Mesenteric fat pad (tissue), 1 donor: ENCODE data around the gene CDCA3. TPM values are rescaled to one million over a fixed set of nuclear protein-coding genes. Genes with fewer than 3 reads are reported as not detected.
"Not testable (repeated sequence)": the region's sequence is repeated elsewhere in the genome, so short reads cannot be mapped to it uniquely, and the experiment has no call there.

Source experiments
- DNase-seq: peaks from one replicate; pipeline ENCODE4 v3.0.0-alpha.2; 2020; ENCODE audit warnings: low spot score
- total RNA-seq: library from RNA; stranded (reverse); fragmentation: NEBNext Ultra II Directional; extraction: Animal tissue kit (Norgen Biotek cat#: 25700); gene quantifications from one replicate; pipeline ENCODE4 v1.2.1, GENCODE V29; 2021
- donor health status: DM: yes; HTN: yes; CAD: no.

Gene CDCA3
- total RNA-seq, 1 donor from 2014 or later = 0.16 TPM

DNA sequence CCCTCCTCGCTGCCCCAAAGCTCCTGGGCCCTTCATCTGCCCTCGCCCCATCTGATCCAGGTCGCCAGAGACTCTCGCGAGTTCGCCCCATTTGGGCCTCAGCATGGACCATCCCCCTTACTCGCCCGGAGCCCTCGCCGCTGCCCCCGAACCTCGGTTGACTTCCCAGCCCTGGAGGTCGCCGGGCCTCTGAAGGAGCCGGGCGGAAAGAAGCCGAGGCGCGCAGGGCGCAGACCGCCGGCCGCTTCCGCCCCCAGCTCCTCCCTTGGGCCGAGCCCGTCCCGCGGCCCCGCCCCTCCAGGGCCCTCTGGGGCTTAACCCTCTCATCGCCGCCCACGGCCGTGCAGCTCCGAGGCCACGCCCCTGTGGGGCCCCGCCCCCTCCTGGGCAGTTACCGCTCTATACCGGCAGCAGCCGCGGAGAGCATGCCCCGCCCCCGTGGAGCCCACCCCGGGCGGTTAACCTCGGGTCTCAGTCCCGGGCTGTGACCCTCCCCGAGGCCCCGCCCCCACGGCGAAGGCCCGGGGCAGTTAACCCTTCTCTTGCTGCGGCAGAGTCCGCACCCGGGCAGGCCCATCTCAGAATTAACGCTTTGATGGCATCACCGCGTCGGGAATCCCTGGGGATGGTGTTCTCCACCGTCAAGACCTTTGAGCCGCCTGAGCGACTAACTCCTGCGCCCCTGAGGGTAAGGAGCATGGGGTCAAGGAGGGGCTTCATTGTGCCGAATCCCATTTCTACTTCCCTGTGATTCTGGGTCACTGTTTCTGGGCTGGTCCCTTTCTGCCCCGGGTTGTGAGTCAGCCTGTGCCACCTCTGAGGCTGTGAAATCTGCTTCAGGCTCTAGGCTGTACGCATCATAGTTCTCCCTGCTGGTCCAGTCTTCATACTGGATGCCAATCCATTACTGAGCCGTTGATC is 22.3 kb upstream of the CDCA3 start, which contains the start of gene SPSB2:
TSS of gene SPSB2 (minus strand) at position 210 of the 921 bp plus-strand sequence. CDS start 402 bp downstream, outside the sequence.
- DNase-seq = peak; percentile 99

DNA sequence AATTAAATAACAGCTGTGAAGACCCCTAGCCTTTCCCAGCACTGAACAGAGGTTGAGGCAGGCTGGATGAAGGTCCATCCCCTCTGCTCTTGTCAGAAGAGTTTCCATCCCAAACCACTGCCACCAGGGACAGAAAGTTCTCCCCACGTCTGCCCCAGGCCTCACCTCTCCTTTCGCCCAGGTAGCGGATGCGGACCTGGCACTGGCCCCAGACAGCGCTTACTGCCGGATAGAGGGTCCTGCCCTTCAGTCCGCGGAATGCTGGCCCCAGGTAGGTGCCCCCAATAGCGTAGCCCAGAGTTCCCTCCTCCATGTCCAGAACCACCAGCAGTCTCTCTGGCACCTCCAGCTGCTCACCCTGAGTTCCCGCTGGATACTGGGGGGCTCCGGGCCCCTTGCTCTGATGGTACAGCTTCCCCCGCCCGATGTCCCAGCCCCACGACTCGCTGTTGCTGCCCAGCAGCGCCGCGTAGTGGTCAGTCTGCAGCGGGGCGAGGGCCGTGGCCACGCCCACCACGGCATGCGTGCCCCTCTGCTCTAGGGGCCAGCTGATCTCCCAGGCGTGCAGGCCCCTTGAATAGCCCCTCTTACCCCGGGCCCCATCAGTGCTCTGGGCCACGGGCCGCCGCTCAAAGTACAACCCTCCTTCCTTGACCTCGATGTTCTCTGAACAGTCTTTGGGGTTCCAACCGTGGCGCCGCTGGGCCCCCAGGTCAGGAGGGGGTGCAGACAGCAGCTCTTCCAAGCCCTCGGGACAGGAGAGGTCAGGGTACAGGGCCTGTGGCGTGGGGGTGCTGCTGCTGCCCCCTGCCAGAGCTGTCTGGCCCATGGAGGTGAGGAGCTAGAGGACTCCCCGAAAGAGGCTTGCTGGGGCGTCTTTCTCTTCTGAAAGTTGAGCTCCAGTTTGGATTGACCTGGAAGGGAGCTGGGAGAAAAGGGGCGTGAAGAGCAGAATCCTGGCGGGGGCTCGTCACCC is 21.3 kb upstream of the CDCA3 start:
- DNase-seq = peak; percentile 93

DNA sequence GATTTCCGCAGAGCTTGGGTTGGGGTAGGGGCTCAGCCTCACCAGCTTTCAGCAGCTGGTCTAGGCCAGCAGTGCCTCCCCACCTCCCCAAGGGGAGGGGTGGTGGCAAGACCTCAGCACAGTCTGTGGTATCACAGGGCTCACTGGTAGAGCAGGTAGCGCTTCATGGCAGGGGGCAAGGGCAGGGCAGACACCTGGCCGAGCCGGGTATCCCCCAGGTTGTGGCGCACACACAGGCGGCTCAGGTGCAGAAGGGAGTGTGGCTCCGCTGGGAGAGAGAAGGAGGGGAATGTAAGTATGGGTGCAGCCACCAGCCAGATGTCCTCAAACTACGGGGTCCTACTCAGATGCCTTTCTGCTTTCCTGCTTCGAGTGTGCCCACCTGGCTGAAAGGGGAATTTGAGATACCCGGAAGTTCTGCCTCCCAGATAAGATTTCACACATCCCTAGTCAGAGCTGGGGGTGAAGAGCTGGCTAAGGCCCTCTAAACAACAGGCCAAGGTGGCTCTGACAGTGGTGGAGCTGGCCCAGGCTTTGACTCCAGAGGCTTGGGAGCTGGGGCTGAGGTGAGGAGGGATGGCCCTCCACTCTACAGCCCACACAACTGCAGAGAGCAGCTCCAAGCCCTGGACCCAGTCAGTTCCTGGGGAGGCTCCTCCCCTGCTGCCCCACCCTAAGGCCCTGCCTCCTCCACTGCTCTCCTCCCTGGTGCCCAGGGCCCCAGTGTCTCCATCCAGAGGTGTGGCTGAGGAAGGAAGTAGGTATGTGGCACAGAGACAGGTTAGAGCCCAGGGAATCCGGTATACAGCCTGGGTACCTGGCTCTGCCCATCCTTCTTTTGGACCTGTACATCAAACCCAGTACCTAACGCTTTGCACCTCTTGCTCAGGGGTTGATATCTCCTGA is 20.2 kb upstream of the CDCA3 start:
- DNase-seq = no peak

GRCh38 chr12:6870304-6870703 is 19.2 kb upstream of the CDCA3 start:
- DNase-seq = not testable (repeated sequence)

GRCh38 chr12:6869049-6870021 is 18.2 kb upstream of the CDCA3 start:
- no peak for DNase-seq

GRCh38 chr12:6868211-6869048 is 17.3 kb upstream of the CDCA3 start:
- no peak for DNase-seq

DNA sequence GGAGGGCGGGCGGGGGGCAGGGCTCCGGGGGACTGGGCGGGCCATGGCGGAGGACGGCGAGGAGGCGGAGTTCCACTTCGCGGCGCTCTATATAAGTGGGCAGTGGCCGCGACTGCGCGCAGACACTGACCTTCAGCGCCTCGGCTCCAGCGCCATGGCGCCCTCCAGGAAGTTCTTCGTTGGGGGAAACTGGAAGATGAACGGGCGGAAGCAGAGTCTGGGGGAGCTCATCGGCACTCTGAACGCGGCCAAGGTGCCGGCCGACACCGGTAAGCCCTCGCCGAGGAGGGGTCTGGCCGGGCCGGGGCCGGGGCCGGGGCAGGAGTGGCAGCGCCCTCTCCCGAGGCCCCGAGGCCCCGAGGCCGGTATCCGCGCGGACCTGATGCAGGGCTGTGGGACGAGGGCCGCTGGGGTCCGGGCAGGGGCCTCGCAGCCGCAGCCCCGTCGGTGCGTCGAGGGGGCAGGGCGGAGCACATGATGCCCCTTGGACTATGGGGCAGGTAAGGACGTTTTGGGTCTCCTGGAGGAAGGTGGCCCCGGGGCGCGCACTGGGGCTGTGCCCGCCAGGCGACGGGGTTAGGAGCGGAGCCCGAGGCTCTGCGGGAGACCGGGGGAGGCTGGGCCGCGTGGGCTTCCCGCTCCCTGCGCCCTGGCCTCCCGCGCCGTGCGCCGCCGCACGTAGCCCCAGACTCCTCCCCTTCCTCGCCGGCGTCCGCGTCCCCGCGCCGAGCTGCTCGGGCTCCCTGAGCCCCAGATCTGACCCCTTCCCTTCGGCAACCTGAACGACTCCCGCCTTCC is 16.5 kb upstream of the CDCA3 start, which contains the start of gene TPI1:
TSS of gene TPI1 (plus strand) at position 119 of the 798 bp plus-strand sequence. CDS start at position 155, 36 bp downstream.
- peak; percentile 96 for DNase-seq

DNA sequence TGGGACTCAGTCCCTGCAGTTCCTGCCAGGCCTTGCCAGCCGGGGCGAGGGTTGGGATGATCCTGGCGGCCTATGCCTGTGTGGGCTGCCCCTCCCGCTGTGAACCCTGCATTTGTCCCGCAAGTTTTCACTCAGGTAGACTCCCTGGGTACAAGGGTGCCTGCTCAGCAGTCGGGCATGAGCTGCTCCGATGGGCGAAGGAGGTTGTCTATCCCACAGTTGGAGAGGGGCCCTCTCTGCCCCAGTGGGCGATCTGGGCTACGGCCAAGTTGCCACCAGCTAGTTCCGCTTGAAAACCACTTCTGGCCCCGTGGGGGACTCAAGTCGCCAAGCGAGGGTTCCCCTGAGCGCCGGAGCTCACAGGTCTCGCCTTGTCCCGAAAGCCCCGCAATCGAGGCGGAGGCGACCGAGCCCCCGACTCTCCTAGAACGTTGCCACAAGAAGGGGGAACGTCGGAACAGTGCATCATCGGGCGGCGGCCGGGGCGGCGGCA is 15.9 kb upstream of the CDCA3 start:
- no peak for DNase-seq

GRCh38 chr12:6866163-6866919 is 15.3 kb upstream of the CDCA3 start:
- no peak for DNase-seq

GRCh38 chr12:6865307-6865706 is 14.2 kb upstream of the CDCA3 start:
- not testable (repeated sequence) for DNase-seq

DNA sequence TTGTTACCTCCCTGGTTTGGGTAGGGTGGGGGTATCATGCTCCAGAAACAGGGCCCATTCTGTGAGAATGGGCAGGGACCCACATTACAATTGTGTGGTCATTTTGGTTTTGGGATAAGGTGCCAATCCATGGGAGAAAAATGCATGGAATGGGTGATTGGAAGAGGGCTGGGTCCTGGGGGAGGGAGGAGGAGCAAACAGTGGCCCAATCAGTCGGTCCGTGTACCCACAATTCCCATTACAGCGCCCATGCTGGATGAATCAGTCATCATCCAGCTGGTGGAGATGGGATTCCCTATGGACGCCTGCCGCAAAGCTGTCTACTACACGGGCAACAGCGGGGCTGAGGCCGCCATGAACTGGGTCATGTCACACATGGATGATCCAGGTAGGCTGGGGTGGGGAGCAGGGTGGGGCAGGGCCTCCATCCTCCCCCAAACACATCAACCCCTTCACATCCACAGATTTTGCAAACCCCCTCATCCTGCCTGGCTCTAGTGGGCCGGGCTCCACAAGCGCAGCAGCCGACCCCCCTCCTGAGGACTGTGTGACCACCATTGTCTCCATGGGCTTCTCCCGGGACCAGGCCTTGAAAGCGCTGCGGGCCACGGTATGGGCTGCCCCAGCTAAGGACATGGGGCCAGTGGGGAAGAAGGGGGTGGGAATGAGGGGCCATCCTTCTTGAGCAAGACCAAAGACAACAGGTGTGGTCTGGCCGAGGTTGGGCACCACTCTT is 12.7 kb upstream of the CDCA3 start:
- no peak for DNase-seq

DNA sequence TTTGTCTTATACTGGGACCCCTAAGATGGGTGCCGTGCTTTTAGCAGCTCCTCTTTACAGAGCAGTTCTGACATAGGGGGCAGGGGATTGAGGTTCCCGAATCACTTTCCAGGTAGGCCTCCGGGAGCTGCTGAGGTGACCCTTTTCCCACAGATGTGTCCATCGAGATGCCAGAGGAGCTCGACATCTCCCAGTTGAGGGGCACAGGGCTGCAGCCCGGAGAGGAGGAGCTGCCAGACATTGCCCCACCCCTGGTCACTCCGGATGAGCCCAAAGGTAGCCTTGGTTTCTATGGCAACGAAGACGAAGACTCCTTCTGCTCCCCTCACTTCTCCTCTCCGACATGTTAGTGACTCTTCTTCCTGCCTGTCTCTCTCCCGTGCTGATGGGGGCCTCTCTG is 11.9 kb upstream of the CDCA3 start:
- no peak for DNase-seq

DNA sequence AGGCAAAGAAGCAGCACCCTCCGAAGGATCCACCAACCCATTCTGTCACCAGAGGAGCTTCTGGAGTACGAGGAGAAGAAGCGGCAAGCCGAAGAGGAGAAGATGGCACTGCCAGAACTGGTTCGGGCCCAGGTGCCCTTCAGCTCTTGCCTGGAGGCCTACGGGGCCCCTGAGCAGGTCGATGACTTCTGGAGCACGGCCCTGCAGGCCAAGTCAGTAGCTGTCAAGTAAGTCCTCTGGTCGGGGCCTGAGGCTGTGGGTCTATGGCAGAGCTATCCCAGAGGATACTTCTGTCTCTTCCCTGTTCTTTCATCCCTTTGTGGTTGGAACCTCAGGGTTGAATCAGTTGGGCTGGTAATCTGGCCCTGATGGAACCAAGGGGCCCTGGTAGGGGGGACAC is 10.3 kb upstream of the CDCA3 start:
- DNase-seq = no peak

DNA sequence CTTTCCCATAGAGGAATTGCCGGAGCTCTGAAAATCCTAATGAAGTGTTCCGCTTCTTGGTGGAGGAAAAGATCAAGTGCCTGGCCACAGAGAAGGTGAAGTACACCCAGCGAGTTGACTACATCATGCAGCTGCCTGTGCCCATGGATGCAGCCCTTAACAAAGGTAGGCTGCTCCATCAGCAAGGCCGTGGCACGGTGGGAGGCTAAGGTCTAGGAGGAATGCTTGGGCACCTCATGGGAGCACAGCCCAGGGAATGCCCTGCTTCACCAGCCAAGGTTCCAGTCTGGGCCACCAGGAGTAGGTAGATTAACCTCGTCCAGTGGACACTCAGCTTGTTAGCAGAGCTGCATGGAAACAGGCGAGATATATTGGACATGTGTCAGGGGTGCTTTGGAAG is 9.9 kb upstream of the CDCA3 start:
- DNase-seq = no peak

DNA sequence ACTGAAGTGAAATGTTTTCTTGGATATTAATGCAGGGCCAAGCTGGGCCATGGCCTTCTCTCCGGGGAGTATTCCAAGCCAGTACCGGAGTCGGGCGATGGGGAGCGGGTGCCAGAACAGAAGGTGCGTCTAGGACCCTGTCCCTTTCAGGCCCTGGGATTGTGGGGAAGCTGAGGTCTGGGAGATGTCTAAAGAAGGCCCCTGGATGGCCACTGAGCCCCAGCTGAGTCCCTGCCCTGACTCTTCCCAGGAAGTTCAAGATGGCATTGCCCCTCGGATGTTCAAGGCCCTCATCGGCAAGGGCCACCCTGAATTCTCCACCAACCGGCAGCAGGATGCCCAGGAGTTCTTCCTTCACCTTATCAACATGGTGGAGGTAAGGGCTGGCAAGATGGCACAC is 9.0 kb upstream of the CDCA3 start:
- no peak for DNase-seq

GRCh38 chr12:6858799-6859198 is 7.7 kb upstream of the CDCA3 start:
- no peak for DNase-seq
